Epithelial cell of proximal tubule (primary cell): ENCODE results near the gene PROCR. TPM values are rescaled to one million over a fixed set of nuclear protein-coding genes. Genes with fewer than 3 reads are reported as not detected.
A peak's percentile ranks its signal among the peaks of the same experiment; 100 is the strongest.
"Not testable (repeated sequence)": the region's sequence is repeated elsewhere in the genome, so short reads cannot be mapped to it uniquely, and the experiment has no call there.

Experiments used
- DNase-seq: peaks from one replicate; pipeline ENCODE4 v3.0.0-alpha.2; 2011; ENCODE audit warnings: low read depth
- H3K4me3 ChIP-seq: 2 replicates; pipeline ENCODE4 v1.5.1; 2011; ENCODE audit warnings: low read depth, mild to moderate bottlenecking, low read length
- CTCF ChIP-seq: conservative IDR thresholded peaks from 2 replicates; pipeline ENCODE4 v1.5.1; 2012; ENCODE audit warnings: low read depth, mild to moderate bottlenecking, low read length
- total RNA-seq: library from RNA; depleted of rRNA; stranded (reverse); fragments of >200 nt; gene quantifications from 2 replicates; pipeline ENCODE4 v1.2.3, GENCODE V29; 2015

PROCR gene
- total RNA-seq, 1 donor from 2014 or later = 39.3 TPM

- H3K4me3 ChIP-seq = peak overlapping the region; percentile 46
- no peak for TF ChIP-seq CTCF
- no peak for DNase-seq
Measured at GRCh38 chr20:35174458-35175216, 2.8 kb downstream of the PROCR start.

GRCh38 chr20:35176132-35176531 is 4.3 kb downstream of the PROCR start:
- DNase-seq = no peak

GRCh38 chr20:35179292-35180212 is 7.7 kb downstream of the PROCR start:
- no peak for TF ChIP-seq CTCF
- DNase-seq = no peak
- H3K4me3 ChIP-seq = no peak overlapping the region

More at GRCh38 chr20:35176132-35176531, 4.3 kb downstream of the PROCR start:
- no peak overlapping the region for H3K4me3 ChIP-seq
- TF ChIP-seq CTCF = no peak

GRCh38 chr20:35180266-35180665 is 8.4 kb downstream of the PROCR start:
- no peak overlapping the region for H3K4me3 ChIP-seq
- DNase-seq = no peak
- no peak for TF ChIP-seq CTCF

GRCh38 chr20:35181731-35182130 is 9.9 kb downstream of the PROCR start:
- no peak for DNase-seq
- no peak for TF ChIP-seq CTCF

GRCh38 chr20:35186691-35187289 is 14.9 kb downstream of the PROCR start:
- not testable (repeated sequence) for DNase-seq, H3K4me3 ChIP-seq

More at GRCh38 chr20:35181731-35182130, 9.9 kb downstream of the PROCR start:
- H3K4me3 ChIP-seq = no peak overlapping the region
